Measurements from ENCODE around the gene NPM1.

- TF ChIP-seq CTCF (IDR thresholded peaks at IDR 0.05) (no peak), POLR2A (IDR thresholded peaks at IDR 0.05) (no peak)
These were observed 54.8 kb downstream of the NPM1 start for GRCh38 chr5:171442287-171443042.
